Measurements from ENCODE around the gene CD300LB. TPM values are rescaled to one million over a fixed set of nuclear protein-coding genes. Genes with fewer than 3 reads are reported as not detected.
"Not testable (repeated sequence)": the region's sequence is repeated elsewhere in the genome, so short reads cannot be mapped to it uniquely, and the experiment has no call there.

Gene CD300LB
- total RNA-seq, 3 donors from 2014 or later, result 0.27 to 0.28 TPM; not detected in 1

DNA sequence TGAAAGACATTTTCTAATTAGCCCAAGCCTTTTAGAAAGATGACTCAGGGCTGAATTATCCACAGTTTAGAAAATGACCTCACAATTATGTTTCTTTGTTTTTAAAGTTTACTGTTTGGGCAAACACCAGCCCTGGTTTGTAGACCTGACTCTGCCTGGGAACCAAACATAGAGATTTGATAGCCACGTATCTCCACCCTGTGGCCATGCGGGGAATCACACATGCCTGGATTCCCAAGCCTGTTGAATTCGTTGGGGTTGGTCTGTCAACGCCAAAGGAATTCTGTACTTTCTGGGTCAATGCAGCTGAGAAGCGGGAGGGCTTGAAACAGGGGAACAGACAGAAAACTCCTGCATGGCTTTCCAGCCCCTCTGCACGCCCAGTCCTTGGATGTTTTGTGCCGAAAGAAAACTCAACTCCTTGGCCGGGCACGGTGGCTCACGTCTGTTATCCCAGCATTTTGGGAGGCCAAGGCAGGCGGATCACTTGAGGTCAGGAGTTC is 37.9 kb downstream of the CD300LB start:
- TF ChIP-seq, protein P1, sequence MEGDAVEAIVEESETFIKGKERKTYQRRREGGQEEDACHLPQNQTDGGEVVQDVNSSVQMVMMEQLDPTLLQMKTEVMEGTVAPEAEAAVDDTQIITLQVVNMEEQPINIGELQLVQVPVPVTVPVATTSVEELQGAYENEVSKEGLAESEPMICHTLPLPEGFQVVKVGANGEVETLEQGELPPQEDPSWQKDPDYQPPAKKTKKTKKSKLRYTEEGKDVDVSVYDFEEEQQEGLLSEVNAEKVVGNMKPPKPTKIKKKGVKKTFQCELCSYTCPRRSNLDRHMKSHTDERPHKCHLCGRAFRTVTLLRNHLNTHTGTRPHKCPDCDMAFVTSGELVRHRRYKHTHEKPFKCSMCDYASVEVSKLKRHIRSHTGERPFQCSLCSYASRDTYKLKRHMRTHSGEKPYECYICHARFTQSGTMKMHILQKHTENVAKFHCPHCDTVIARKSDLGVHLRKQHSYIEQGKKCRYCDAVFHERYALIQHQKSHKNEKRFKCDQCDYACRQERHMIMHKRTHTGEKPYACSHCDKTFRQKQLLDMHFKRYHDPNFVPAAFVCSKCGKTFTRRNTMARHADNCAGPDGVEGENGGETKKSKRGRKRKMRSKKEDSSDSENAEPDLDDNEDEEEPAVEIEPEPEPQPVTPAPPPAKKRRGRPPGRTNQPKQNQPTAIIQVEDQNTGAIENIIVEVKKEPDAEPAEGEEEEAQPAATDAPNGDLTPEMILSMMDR (IDR thresholded peaks at IDR 0.05), result peak; percentile 90
- DNase-seq (peak in 2 of 3 donors; percentile 85 to 86), ATAC-seq (peak; percentile 92)
- Histone ChIP-seq H3K4me1 (ENCODE audit: low read depth) (no peaks in the 10 kb centered on the region), H3K36me3 (ENCODE audit: low read depth) (no peaks in the 10 kb centered on the region), H3K9me3 (no peaks in the 10 kb centered on the region), H3K4me3 (no peak overlapping the region)
- intact Hi-C loops (cut with DNase I, micrococcal nuclease), result no loop called here

DNA sequence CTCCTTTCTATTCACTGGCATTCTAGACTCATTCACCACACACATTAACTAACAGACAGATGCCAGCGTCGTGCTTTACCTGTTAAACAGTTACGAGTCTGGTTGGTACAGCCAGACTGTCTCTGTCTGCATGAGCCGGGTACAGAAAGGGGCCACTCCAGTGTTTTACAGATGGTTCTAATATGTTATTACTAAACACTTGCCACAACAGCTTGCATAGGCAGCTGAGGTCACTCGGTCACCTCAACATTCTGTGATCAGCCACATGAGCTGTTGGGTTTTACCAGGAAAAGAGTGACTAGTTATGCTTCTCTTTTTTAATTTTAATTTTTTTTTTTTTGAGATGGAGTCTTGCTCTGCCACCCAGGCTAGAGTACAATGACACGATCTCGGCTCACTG is 39.6 kb downstream of the CD300LB start:
- TF ChIP-seq, protein P1 (IDR thresholded peaks at IDR 0.05), result no peak
- intact Hi-C loops (cut with DNase I, micrococcal nuclease), result no loop called here
- no peaks in the 10 kb centered on the region for H3K4me1 ChIP-seq (ENCODE audit: low read depth)
- ATAC-seq (no peak), DNase-seq (no peak)
- H3K4me3 ChIP-seq, result no peak overlapping the region
- H3K36me3 ChIP-seq (ENCODE audit: low read depth), result no peaks in the 10 kb centered on the region
- no peaks in the 10 kb centered on the region for H3K9me3 ChIP-seq

DNA sequence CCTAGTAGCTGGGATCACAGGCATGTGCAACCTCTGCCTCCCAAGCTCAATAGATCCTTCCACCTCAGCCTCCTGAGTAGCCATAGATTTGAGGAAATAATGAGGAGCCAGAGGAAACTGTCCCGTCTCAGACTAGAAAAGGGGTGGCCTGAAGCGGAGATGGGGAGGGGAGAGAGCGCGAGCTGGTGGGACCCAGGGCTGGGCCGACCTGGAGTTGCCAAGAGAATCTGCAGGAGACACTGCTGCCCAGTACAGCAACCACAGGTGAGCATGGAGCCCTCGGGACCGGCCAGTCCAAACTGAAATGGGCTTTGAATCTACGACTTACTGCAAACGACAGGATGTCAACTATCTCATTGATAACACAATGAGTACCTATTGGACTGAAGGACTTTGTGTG is 40.6 kb downstream of the CD300LB start:
- ATAC-seq (no peak), DNase-seq (no peak)
- Histone ChIP-seq H3K9me3 (no peaks in the 10 kb centered on the region), H3K4me1 (ENCODE audit: low read depth) (no peaks in the 10 kb centered on the region), H3K36me3 (ENCODE audit: low read depth) (no peaks in the 10 kb centered on the region), H3K4me3 (no peak overlapping the region)
- intact Hi-C loops (cut with DNase I, micrococcal nuclease), result no loop called here
- TF ChIP-seq, protein P1 (IDR thresholded peaks at IDR 0.05), result no peak

DNA sequence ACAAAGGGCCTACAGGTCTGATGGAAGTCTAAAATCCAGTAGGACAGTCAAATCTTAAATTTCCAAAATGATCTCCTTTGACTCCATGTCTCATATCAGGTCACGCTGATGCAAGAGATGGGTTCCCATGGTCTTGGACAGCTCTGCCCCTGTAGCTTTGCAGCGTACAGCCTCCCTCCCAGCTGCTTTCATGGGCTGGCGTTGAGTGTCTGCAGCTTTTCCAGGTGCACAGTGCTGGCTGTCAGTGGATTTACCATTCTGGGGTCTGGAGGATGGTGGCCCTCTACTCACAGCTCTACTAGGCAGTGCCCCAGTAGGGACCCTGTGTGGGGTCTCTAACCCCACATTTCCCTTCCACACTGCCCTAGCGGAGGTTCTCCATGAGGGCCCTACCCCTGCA is 43.0 kb downstream of the CD300LB start:
- ATAC-seq; DNase-seq; H3K4me3 ChIP-seq; H3K9me3 ChIP-seq; H3K36me3 ChIP-seq (ENCODE audit: low read depth); H3K4me1 ChIP-seq (ENCODE audit: low read depth); intact Hi-C loops (cut with DNase I, micrococcal nuclease): not testable (repeated sequence)

DNA sequence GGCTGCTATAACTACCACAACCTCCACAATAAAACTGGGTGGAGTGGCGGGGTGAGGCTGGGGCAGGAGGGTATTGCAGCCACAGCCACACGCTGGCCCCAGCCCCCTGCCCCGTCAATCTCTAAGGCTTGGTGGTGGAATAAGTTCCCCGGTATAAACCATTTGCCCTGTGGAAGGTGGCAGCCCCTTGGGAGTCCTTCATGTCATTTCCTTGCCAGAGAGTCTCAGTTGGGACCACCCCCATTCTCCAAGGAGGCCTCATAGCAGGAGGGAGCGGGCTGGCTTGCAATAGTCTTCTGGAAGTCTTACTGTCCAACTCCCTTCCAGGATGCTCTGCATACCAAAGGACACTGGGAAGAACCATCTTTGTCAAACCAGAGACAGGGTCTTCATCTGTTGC is 45.4 kb downstream of the CD300LB start:
- ATAC-seq, result peak; percentile 46
- intact Hi-C loops (cut with DNase I, micrococcal nuclease), result no loop called here
- TF ChIP-seq, protein P1 (IDR thresholded peaks at IDR 0.05), result no peak

DNA sequence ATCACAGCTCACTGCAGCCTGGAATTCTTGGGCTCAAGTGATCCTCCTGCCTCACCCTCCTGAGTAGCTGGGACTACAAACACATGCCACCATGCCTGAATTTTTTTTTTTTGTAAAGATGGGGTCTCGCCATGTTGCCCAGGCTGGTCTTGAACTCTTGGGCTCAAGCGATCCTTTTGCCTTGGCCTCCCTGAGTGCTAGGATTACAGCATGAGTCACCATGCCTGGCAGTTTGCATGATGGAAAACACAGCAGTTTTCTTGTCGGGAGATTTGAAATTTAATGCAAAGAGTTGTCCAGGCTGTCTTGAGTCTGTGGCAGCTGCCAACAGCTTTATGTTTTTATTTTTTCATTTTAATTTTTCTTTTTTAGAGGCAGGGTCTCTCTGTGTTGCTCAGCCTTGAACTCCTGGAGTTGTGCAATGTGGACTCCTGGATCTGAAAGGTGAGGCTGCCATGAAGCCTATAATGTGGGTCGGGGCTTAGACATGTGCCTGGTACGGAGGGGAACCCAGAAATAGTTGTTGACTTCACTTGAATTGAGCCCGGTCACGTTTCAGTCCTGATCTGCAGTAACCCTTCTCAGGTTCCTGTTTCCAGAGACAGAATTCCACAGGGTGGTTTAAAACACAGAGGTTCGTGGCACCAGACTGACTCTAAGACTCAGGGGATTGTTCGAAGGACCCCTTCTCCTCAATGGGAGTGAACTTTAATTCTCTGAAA is 46.1 kb downstream of the CD300LB start:
- no peaks in the 10 kb centered on the region for H3K9me3 ChIP-seq
- DNase-seq, result no peak
- intact Hi-C loops (cut with DNase I, micrococcal nuclease), result no loop called here
- TF ChIP-seq, protein P1 (IDR thresholded peaks at IDR 0.05), result no peak
- H3K4me1 ChIP-seq (ENCODE audit: low read depth), result peaks cover 3% of the 10 kb centered on the region
- no peak overlapping the region for H3K4me3 ChIP-seq
- ATAC-seq, result no peak
- H3K36me3 ChIP-seq (ENCODE audit: low read depth), result no peaks in the 10 kb centered on the region

More for the DNA sequence above, 45.4 kb downstream of the CD300LB start:
- Histone ChIP-seq H3K4me3 (no peak overlapping the region), H3K4me1 (ENCODE audit: low read depth) (peaks cover 3% of the 10 kb centered on the region), H3K9me3 (no peaks in the 10 kb centered on the region), H3K36me3 (ENCODE audit: low read depth) (no peaks in the 10 kb centered on the region)
- peak in 1 of 3 donors; percentile 27 for DNase-seq
